ENCODE data around the gene TESPA1.

- TF ChIP-seq CTCF (conservative IDR thresholded peaks at IDR 0.05) (no peak), EZH2 (IDR thresholded peaks at IDR 0.05; ENCODE audit: low read depth) (no peak)
Measured at GRCh38 chr12:55008944-55009585, 24.5 kb upstream of the TESPA1 start.
